HEK293T (cell line): ENCODE data around the gene TFR2.

Experiments used
- CTCF ChIA-PET: fragments of 350-600 bp; formaldehyde crosslinking; extraction: SDS; loops from one replicate; lab custom pipeline; 2021; ENCODE audit warnings: antibody characterized with exemption, inconsistent platforms; lab: Yijun Ruan, JAX
- POLR2A ChIA-PET: fragments of 350-600 bp; formaldehyde crosslinking; extraction: SDS; loops from one replicate; lab custom pipeline; 2020; ENCODE audit warnings: antibody characterized with exemption, inconsistent platforms; lab: Yijun Ruan, JAX
- DNase-seq: peaks from one replicate; pipeline ENCODE4 v3.0.0; 2012; ENCODE audit warnings: mixed read lengths; ENCODE audit errors: extremely low spot score
- ARNT ChIP-seq: fragments of 450-650 bp; IDR thresholded peaks from 2 replicates; pipeline ENCODE4 v1.6.1; 2017; ENCODE audit warnings: mild to moderate bottlenecking
- BHLHE40 ChIP-seq: fragments of 450-650 bp; IDR thresholded peaks from 2 replicates; pipeline ENCODE4 v1.6.1; 2016; ENCODE audit warnings: mild to moderate bottlenecking, moderate library complexity, borderline replicate concordance
- CTBP1 ChIP-seq: fragments of 450-650 bp; IDR thresholded peaks from 2 replicates; pipeline ENCODE4 v1.6.1; 2016; ENCODE audit warnings: borderline replicate concordance
- ELF4 ChIP-seq: fragments of 450-650 bp; IDR thresholded peaks from 2 replicates; pipeline ENCODE4 v1.6.1; 2017; ENCODE audit warnings: antibody characterized with exemption
- FOXA1 ChIP-seq: fragments of 450-650 bp; IDR thresholded peaks from 2 replicates; pipeline ENCODE4 v1.6.1; 2016; ENCODE audit warnings: mild to moderate bottlenecking
- FOXK2 ChIP-seq: fragments of 450-650 bp; IDR thresholded peaks from 2 replicates; pipeline ENCODE4 v1.6.1; 2016; ENCODE audit warnings: mild to moderate bottlenecking
- FOXM1 ChIP-seq: fragments of 450-650 bp; IDR thresholded peaks from 2 replicates; pipeline ENCODE4 v1.6.1; 2017; ENCODE audit warnings: mild to moderate bottlenecking, borderline replicate concordance
- HDGF ChIP-seq: fragments of 450-650 bp; IDR thresholded peaks from 2 replicates; pipeline ENCODE4 v1.6.1; 2017; ENCODE audit warnings: antibody characterized with exemption, borderline replicate concordance
- L3MBTL2 ChIP-seq: fragments of 450-650 bp; conservative IDR thresholded peaks from 2 replicates; pipeline ENCODE4 v1.6.1; 2016; ENCODE audit warnings: mild to moderate bottlenecking
- LEF1 ChIP-seq: fragments of 450-650 bp; IDR thresholded peaks from 2 replicates; pipeline ENCODE4 v1.6.1; 2017; ENCODE audit warnings: mild to moderate bottlenecking, borderline replicate concordance
- NFRKB ChIP-seq: fragments of 450-650 bp; IDR thresholded peaks from 2 replicates; pipeline ENCODE4 v1.6.1; 2016; ENCODE audit warnings: mild to moderate bottlenecking, moderate library complexity
- PKNOX1 ChIP-seq: fragments of 450-650 bp; IDR thresholded peaks from 2 replicates; pipeline ENCODE4 v1.6.1; 2016
- SP1 ChIP-seq: fragments of 450-650 bp; IDR thresholded peaks from 2 replicates; pipeline ENCODE4 v1.6.1; 2017
- SUZ12 ChIP-seq: fragments of 450-650 bp; IDR thresholded peaks from 2 replicates; pipeline ENCODE4 v1.6.1; 2016; ENCODE audit warnings: mild to moderate bottlenecking
- TARDBP ChIP-seq: fragments of 450-650 bp; IDR thresholded peaks from 2 replicates; pipeline ENCODE4 v1.6.1; 2016
- ZNF384 ChIP-seq: fragments of 450-650 bp; IDR thresholded peaks from 2 replicates; pipeline ENCODE4 v1.6.1; 2016

The TFR2 gene

GRCh38 chr7:100683659-100684533 lies 42.5 kb upstream of the TFR2 start:
- no peak for DNase-seq
- CTCF ChIA-PET, result interaction anchor here (0.5 to 2.4 kb wide), 3 partner anchors 22 to 148 kb away, joined by 3 to 6 read pairs (median 3); partner anchors contain the start of gene POP7
- TF ChIP-seq FOXM1 (no peak), ZNF384 (no peak), TARDBP (no peak), BHLHE40 (no peak), SUZ12 (no peak), PKNOX1 (no peak), NFRKB (no peak), ARNT (no peak), SP1 (no peak), FOXK2 (no peak), HDGF (no peak), L3MBTL2 (no peak), LEF1 (no peak), FOXA1 (no peak), ELF4 (no peak), CTBP1 (no peak)
- POLR2A ChIA-PET, result interaction anchor here (0.9 to 1.5 kb wide), 3 partner anchors 8 to 72 kb away, joined by 3 to 4 read pairs (median 3); partner anchors contain the start of gene MOSPD3

GRCh38 chr7:100682991-100683658 lies 41.8 kb upstream of the TFR2 start:
- no peak for DNase-seq
- CTCF ChIA-PET, result interaction anchor here (0.7 to 1.2 kb wide), 2 partner anchors 23 to 54 kb away, joined by 3 read pairs; partner anchors contain the start of gene POP7
- POLR2A ChIA-PET, result interaction anchor here (0.7 to 1.5 kb wide), 4 partner anchors 8 to 71 kb away, joined by 3 to 4 read pairs (median 3); partner anchors contain the start of genes GNB2 and MOSPD3
- TF ChIP-seq LEF1 (no peak), NFRKB (no peak), L3MBTL2 (no peak), SUZ12 (no peak), BHLHE40 (no peak), PKNOX1 (no peak), SP1 (no peak), ELF4 (no peak), ARNT (no peak), CTBP1 (no peak), TARDBP (no peak), FOXM1 (no peak), FOXK2 (no peak), HDGF (no peak), FOXA1 (no peak)

- ChIA-PET POLR2A (interaction anchor here (0.7 to 1.5 kb wide), 3 partner anchors 8 to 70 kb away, joined by 3 to 4 read pairs (median 3); partner anchors contain the start of genes GNB2 and MOSPD3), CTCF (no interaction called here)
- TF ChIP-seq FOXK2, result no peak
- no peak for DNase-seq
Measured at GRCh38 chr7:100682228-100682741, 40.9 kb upstream of the TFR2 start.

- ChIA-PET CTCF (interaction anchor here (0.9 to 1.2 kb wide), 2 partner anchors 10 to 12 kb away, joined by 3 read pairs; no protein-coding TSS in a partner anchor), POLR2A (interaction anchor here (1.3 to 1.5 kb wide), 2 partner anchors 10 to 24 kb away, joined by 6 to 9 read pairs; partner anchors contain the start of gene POP7)
- TF ChIP-seq HDGF (no peak), BHLHE40 (no peak), SP1 (no peak), FOXA1 (no peak), CTBP1 (no peak), L3MBTL2 (no peak), SUZ12 (no peak), PKNOX1 (no peak), ZNF384 (no peak), LEF1 (no peak), NFRKB (no peak), ARNT (no peak), FOXK2 (no peak), TARDBP (no peak), FOXM1 (no peak)
- no peak for DNase-seq
Measured at GRCh38 chr7:100681491-100682227, 40.3 kb upstream of the TFR2 start.
